CD8-positive, alpha-beta memory T cell (primary cell): Measurements from ENCODE around the gene MS4A7. TPM values are rescaled to one million over a fixed set of nuclear protein-coding genes. Genes with fewer than 3 reads are reported as not detected.
A peak's percentile ranks its signal among the peaks of the same experiment; 100 is the strongest.

Experiments
- CTCF ChIA-PET: fragments of 350-600 bp; sonication (Branson Sonifier 250); formaldehyde crosslinking; loops from one replicate; lab custom pipeline; 2021; ENCODE audit warnings: antibody characterized with exemption; lab: Charles Lee
- POLR2A ChIA-PET: fragments of 350-600 bp; sonication (Branson Sonifier 250); formaldehyde crosslinking; loops from one replicate; lab custom pipeline; 2021; ENCODE audit warnings: antibody characterized with exemption; lab: Charles Lee
- DNase-seq, 5 donors: peaks; one replicate each; pipeline versions ENCODE4 v3.0.0 to v3.0.0-alpha.2; 2020 to 2022; ENCODE audit warnings: mixed read lengths in 1 of 5
- H3K27ac ChIP-seq: one replicate; pipeline ENCODE4 v1.7.0; 2013; ENCODE audit warnings: low read depth, mild to moderate bottlenecking, low read length, moderate library complexity
- H3K27me3 ChIP-seq: 2 replicates; pipeline ENCODE4 v1.7.0; 2013; ENCODE audit warnings: low read length, mild to moderate bottlenecking; ENCODE audit not compliant: insufficient read depth, poor library complexity, severe bottlenecking
- H3K36me3 ChIP-seq: 2 replicates; pipeline ENCODE4 v1.7.0; 2013; ENCODE audit warnings: mild to moderate bottlenecking, low read length, moderate library complexity; ENCODE audit not compliant: insufficient read depth
- H3K4me1 ChIP-seq: 2 replicates; pipeline ENCODE4 v1.7.0; 2013; ENCODE audit warnings: mild to moderate bottlenecking, low read length, moderate library complexity; ENCODE audit not compliant: insufficient read depth
- H3K4me3 ChIP-seq: 2 replicates; pipeline ENCODE4 v1.7.0; 2013; ENCODE audit warnings: mild to moderate bottlenecking, low read length
- H3K9me3 ChIP-seq: 2 replicates; pipeline ENCODE4 v1.7.0; 2013; ENCODE audit warnings: mild to moderate bottlenecking, low read length
- H3K27ac Mint-ChIP-seq, 8 donors: one replicate each; pipeline ENCODE4 v1.8.0; 2020 to 2021; ENCODE audit warnings: mixed read lengths in 8 of 8, mild to moderate bottlenecking in 6 of 8, inconsistent platforms in 3 of 8, moderate library complexity in 3 of 8
- H3K27me3 Mint-ChIP-seq, 2 donors: one replicate each; pipeline ENCODE4 v1.8.0; 2020 to 2021; ENCODE audit warnings: mixed read lengths in 2 of 2, mild to moderate bottlenecking in 1 of 2, moderate library complexity in 1 of 2
- H3K36me3 Mint-ChIP-seq, 3 donors: one replicate each; pipeline ENCODE4 v1.8.0; 2020 to 2021; ENCODE audit warnings: mixed read lengths in 3 of 3, inconsistent platforms in 1 of 3, mild to moderate bottlenecking in 1 of 3
- H3K4me1 Mint-ChIP-seq, 3 donors: one replicate each; pipeline ENCODE4 v1.8.0; 2020 to 2021; ENCODE audit warnings: mixed read lengths in 3 of 3, inconsistent platforms in 1 of 3, mild to moderate bottlenecking in 1 of 3
- H3K4me3 Mint-ChIP-seq, 7 donors: one replicate each; pipeline ENCODE4 v1.8.0; 2020 to 2021; ENCODE audit warnings: mixed read lengths in 7 of 7, mild to moderate bottlenecking in 6 of 7, moderate library complexity in 4 of 7, inconsistent platforms in 2 of 7
- H3K9me3 Mint-ChIP-seq, 5 donors: one replicate each; pipeline ENCODE4 v1.8.0; 2020 to 2022; ENCODE audit warnings: mixed read lengths in 5 of 5, mild to moderate bottlenecking in 3 of 5, moderate library complexity in 2 of 5, inconsistent platforms in 1 of 5
- polyA plus RNA-seq: library from polyadenylated mRNA; unstranded; fragments of 300-500 nt; fragmentation: Illumina TruSeq; gene quantifications from one replicate; pipeline ENCODE4 v1.2.3, GENCODE V29; 2021
- total RNA-seq, 2 experiments: library from RNA; stranded (reverse); gene quantifications; one replicate each; pipeline ENCODE4 v1.2.3, GENCODE V29; 2021

MS4A7 gene
- total RNA-seq (under 1 TPM; 0.51 to 0.98 TPM), polyA plus RNA-seq (not detected)

GRCh38 chr11:60378354-60378753 lies at the start of gene MS4A7:
Gene MS4A7 (plus strand): TSS chr11:60378532. CDS start chr11:60383142, 4,610 bp downstream.
- no peak within 1 kb of the TSS for H3K4me3 ChIP-seq
- no peak within 1 kb of the TSS for H3K27ac ChIP-seq
- peaks cover 5 to 11% (median 9%) of the 10 kb centered on the region in 3 donors for H3K4me1 Mint-ChIP-seq
- CTCF ChIA-PET, result interaction anchor here (1.5 kb wide), 1 partner anchor 15 kb away, joined by 3 read pairs; no protein-coding TSS in a partner anchor
- no peaks in the 10 kb centered on the region for H3K9me3 ChIP-seq
- DNase-seq, result no peak
- H3K4me3 Mint-ChIP-seq, result no peak within 1 kb of the TSS
- H3K36me3 ChIP-seq, result no peaks in the 10 kb centered on the region
- H3K9me3 Mint-ChIP-seq, result no peaks in the 10 kb centered on the region
- H3K27me3 Mint-ChIP-seq, result peaks cover 8 to 29% of the 10 kb centered on the region in 2 donors
- peaks cover 3% of the 10 kb centered on the region for H3K4me1 ChIP-seq
- no peaks in the 10 kb centered on the region for H3K27me3 ChIP-seq
- no peaks in the 10 kb centered on the region for H3K36me3 Mint-ChIP-seq
- H3K27ac Mint-ChIP-seq, result peak within 1 kb of the TSS in 1 of 8 donors; percentile 52
- POLR2A ChIA-PET, result no interaction called here

- Histone ChIP-seq H3K36me3 (no peaks in the 10 kb centered on the region), H3K4me3 (no peak overlapping the region), H3K4me1 (no peaks in the 10 kb centered on the region), H3K9me3 (no peaks in the 10 kb centered on the region), H3K27ac (no peak overlapping the region), H3K27me3 (no peaks in the 10 kb centered on the region)
- H3K36me3 Mint-ChIP-seq, result no peaks in the 10 kb centered on the region
- H3K9me3 Mint-ChIP-seq, result peaks cover 0 to 15% (median 2%) of the 10 kb centered on the region in 5 donors
- ChIA-PET POLR2A (no interaction called here), CTCF (interaction anchor here (1.0 kb wide), 2 partner anchors 18 to 22 kb away, joined by 3 read pairs; no protein-coding TSS in a partner anchor)
- no peak overlapping the region for H3K4me3 Mint-ChIP-seq
- peaks cover 9 to 40% of the 10 kb centered on the region in 2 donors for H3K27me3 Mint-ChIP-seq
- no peak overlapping the region for H3K27ac Mint-ChIP-seq
- DNase-seq, result no peak
- H3K4me1 Mint-ChIP-seq, result no peaks in the 10 kb centered on the region
Measured at GRCh38 chr11:60332846-60333245, 45.5 kb upstream of the MS4A7 start.

- no peak overlapping the region for H3K4me3 ChIP-seq
- H3K4me1 ChIP-seq, result no peaks in the 10 kb centered on the region
- no peak overlapping the region for H3K27ac ChIP-seq
- H3K36me3 Mint-ChIP-seq, result no peaks in the 10 kb centered on the region
- H3K27me3 ChIP-seq, result no peaks in the 10 kb centered on the region
- H3K9me3 ChIP-seq, result no peaks in the 10 kb centered on the region
- H3K4me1 Mint-ChIP-seq, result no peaks in the 10 kb centered on the region
- peaks cover 0 to 12% (median 2%) of the 10 kb centered on the region in 5 donors for H3K9me3 Mint-ChIP-seq
- DNase-seq, result peak; percentile 17 to 54 (median 31)
- POLR2A ChIA-PET, result no interaction called here
- CTCF ChIA-PET, result interaction anchor here (0.7 to 1.0 kb wide), 2 partner anchors 9 to 19 kb away, joined by 3 read pairs; no protein-coding TSS in a partner anchor
- peaks cover 9 to 39% of the 10 kb centered on the region in 2 donors for H3K27me3 Mint-ChIP-seq
- no peak overlapping the region for H3K4me3 Mint-ChIP-seq
- H3K27ac Mint-ChIP-seq, result no peak overlapping the region
- H3K36me3 ChIP-seq, result no peaks in the 10 kb centered on the region
Measured at GRCh38 chr11:60334005-60334620, 44.2 kb upstream of the MS4A7 start.

- DNase-seq, result no peak
- CTCF ChIA-PET, result no interaction called here
- POLR2A ChIA-PET, result no interaction called here
- peaks cover 0 to 2% (median 0%) of the 10 kb centered on the region in 5 donors for H3K9me3 Mint-ChIP-seq
- H3K27me3 ChIP-seq, result no peaks in the 10 kb centered on the region
- H3K36me3 ChIP-seq, result no peaks in the 10 kb centered on the region
- H3K9me3 ChIP-seq, result no peaks in the 10 kb centered on the region
- H3K4me3 Mint-ChIP-seq, result no peak overlapping the region
- H3K36me3 Mint-ChIP-seq, result no peaks in the 10 kb centered on the region
- peaks cover 6 to 40% of the 10 kb centered on the region in 2 donors for H3K27me3 Mint-ChIP-seq
- H3K4me1 ChIP-seq, result no peaks in the 10 kb centered on the region
- no peak overlapping the region for H3K4me3 ChIP-seq
- no peak overlapping the region for H3K27ac ChIP-seq
- no peak overlapping the region for H3K27ac Mint-ChIP-seq
- no peaks in the 10 kb centered on the region for H3K4me1 Mint-ChIP-seq
Measured at GRCh38 chr11:60336767-60337391, 41.5 kb upstream of the MS4A7 start.

GRCh38 chr11:60338053-60338452 lies 40.3 kb upstream of the MS4A7 start:
- DNase-seq, result no peak
- H3K27ac Mint-ChIP-seq, result peak overlapping the region in 1 of 8 donors; percentile 1
- H3K27me3 Mint-ChIP-seq, result peaks cover 6 to 31% of the 10 kb centered on the region in 2 donors

GRCh38 chr11:60339356-60339755 lies 39.0 kb upstream of the MS4A7 start:
- H3K27me3 ChIP-seq, result no peaks in the 10 kb centered on the region
- ChIA-PET POLR2A (no interaction called here), CTCF (no interaction called here)
- H3K27ac ChIP-seq, result no peak overlapping the region
- no peak for DNase-seq
- no peaks in the 10 kb centered on the region for H3K36me3 Mint-ChIP-seq
- H3K4me3 ChIP-seq, result no peak overlapping the region
- no peaks in the 10 kb centered on the region for H3K36me3 ChIP-seq
- H3K9me3 Mint-ChIP-seq, result no peaks in the 10 kb centered on the region
- H3K4me1 ChIP-seq, result no peaks in the 10 kb centered on the region
- no peak overlapping the region for H3K27ac Mint-ChIP-seq
- H3K27me3 Mint-ChIP-seq, result peaks cover 6 to 25% of the 10 kb centered on the region in 2 donors
- H3K4me3 Mint-ChIP-seq, result no peak overlapping the region
- H3K9me3 ChIP-seq, result no peaks in the 10 kb centered on the region
- no peaks in the 10 kb centered on the region for H3K4me1 Mint-ChIP-seq

More at GRCh38 chr11:60338053-60338452, 40.3 kb upstream of the MS4A7 start:
- Histone ChIP-seq H3K4me3 (no peak overlapping the region), H3K9me3 (no peaks in the 10 kb centered on the region), H3K4me1 (no peaks in the 10 kb centered on the region), H3K27ac (no peak overlapping the region), H3K36me3 (no peaks in the 10 kb centered on the region), H3K27me3 (no peaks in the 10 kb centered on the region)
- POLR2A ChIA-PET, result no interaction called here
- H3K36me3 Mint-ChIP-seq, result no peaks in the 10 kb centered on the region
- H3K4me3 Mint-ChIP-seq, result no peak overlapping the region
- no peaks in the 10 kb centered on the region for H3K9me3 Mint-ChIP-seq
- CTCF ChIA-PET, result no interaction called here
- no peaks in the 10 kb centered on the region for H3K4me1 Mint-ChIP-seq

- ChIA-PET CTCF (interaction anchor here (0.6 to 1.2 kb wide), 3 partner anchors 9 to 140 kb away, joined by 3 read pairs; no protein-coding TSS in a partner anchor), POLR2A (no interaction called here)
Measured at GRCh38 chr11:60343094-60343704, 35.1 kb upstream of the MS4A7 start.

GRCh38 chr11:60344146-60344545 lies 34.2 kb upstream of the MS4A7 start:
- Histone ChIP-seq H3K4me1 (no peaks in the 10 kb centered on the region), H3K27me3 (peaks cover 3% of the 10 kb centered on the region), H3K27ac (no peak overlapping the region), H3K9me3 (no peaks in the 10 kb centered on the region), H3K4me3 (no peak overlapping the region), H3K36me3 (no peaks in the 10 kb centered on the region)
- H3K4me3 Mint-ChIP-seq, result no peak overlapping the region
- H3K27me3 Mint-ChIP-seq, result peaks cover 1 to 32% of the 10 kb centered on the region in 2 donors
- no peaks in the 10 kb centered on the region for H3K9me3 Mint-ChIP-seq
- H3K4me1 Mint-ChIP-seq, result no peaks in the 10 kb centered on the region
- no peak overlapping the region for H3K27ac Mint-ChIP-seq
- ChIA-PET CTCF (interaction anchor here (1.6 kb wide), 1 partner anchor 164 kb away, joined by 3 read pairs; no protein-coding TSS in a partner anchor), POLR2A (no interaction called here)
- DNase-seq, result no peak
- H3K36me3 Mint-ChIP-seq, result no peaks in the 10 kb centered on the region

More at GRCh38 chr11:60343094-60343704, 35.1 kb upstream of the MS4A7 start:
- Mint-ChIP-seq H3K36me3 (no peaks in the 10 kb centered on the region), H3K27ac (no peak overlapping the region), H3K4me3 (no peak overlapping the region), H3K9me3 (no peaks in the 10 kb centered on the region), H3K4me1 (no peaks in the 10 kb centered on the region), H3K27me3 (peaks cover 1 to 28% of the 10 kb centered on the region in 2 donors)
- no peak overlapping the region for H3K4me3 ChIP-seq
- H3K9me3 ChIP-seq, result no peaks in the 10 kb centered on the region
- no peaks in the 10 kb centered on the region for H3K4me1 ChIP-seq
- no peak overlapping the region for H3K27ac ChIP-seq
- peaks cover 3% of the 10 kb centered on the region for H3K27me3 ChIP-seq
- H3K36me3 ChIP-seq, result no peaks in the 10 kb centered on the region
- DNase-seq, result no peak
